GM21529 (cell line): ENCODE results near the gene PRSS21.

Experiments used
- ATAC-seq: cut with Tn5 transposase; IDR thresholded peaks from one replicate; pipeline ENCODE4 v1.9.1; 2021; ENCODE audit not compliant: unreplicated experiment

Gene PRSS21

GRCh38 chr16:2860826-2861567, 44.0 kb downstream of the PRSS21 start:
- no peak for ATAC-seq

- ATAC-seq, result no peak
Observed at GRCh38 chr16:2865651-2866050, 48.6 kb downstream of the PRSS21 start.

DNA sequence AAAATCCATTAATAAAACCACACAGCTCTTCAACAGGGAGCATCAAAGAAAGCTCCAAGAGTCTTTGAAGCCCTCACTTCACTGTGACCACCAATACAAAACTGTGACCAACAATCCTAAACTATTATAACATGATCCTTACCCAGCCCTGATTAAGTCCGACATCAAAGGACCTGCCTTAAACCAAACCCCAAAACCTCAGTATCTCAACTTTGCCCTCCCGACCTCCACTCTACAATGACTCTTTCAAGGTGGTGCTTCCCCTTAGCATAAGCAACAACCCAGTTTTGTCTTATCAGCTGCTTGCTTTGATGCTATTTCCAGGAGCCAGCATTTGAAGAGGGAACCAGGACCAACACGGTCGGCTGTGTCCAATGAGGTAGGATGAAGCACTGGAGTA, 49.4 kb downstream of the PRSS21 start:
- ATAC-seq, result no peak

DNA sequence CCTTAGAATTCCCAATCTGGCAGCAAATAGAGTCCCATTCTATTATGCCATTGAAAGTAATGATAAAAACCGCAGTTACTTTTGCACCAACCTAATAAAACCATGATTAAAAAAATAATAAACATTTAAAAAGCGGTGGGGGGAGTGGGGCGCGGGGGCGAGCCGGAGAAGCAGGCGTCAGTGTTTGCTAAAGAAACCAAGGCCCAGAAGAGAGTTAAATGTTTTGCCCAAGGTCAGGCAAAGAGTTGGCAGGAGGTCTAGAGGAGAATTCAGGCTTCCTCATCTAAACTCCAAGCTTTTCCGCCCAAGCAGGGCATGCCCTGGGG, 50.6 kb downstream of the PRSS21 start:
- ATAC-seq, result no peak

DNA sequence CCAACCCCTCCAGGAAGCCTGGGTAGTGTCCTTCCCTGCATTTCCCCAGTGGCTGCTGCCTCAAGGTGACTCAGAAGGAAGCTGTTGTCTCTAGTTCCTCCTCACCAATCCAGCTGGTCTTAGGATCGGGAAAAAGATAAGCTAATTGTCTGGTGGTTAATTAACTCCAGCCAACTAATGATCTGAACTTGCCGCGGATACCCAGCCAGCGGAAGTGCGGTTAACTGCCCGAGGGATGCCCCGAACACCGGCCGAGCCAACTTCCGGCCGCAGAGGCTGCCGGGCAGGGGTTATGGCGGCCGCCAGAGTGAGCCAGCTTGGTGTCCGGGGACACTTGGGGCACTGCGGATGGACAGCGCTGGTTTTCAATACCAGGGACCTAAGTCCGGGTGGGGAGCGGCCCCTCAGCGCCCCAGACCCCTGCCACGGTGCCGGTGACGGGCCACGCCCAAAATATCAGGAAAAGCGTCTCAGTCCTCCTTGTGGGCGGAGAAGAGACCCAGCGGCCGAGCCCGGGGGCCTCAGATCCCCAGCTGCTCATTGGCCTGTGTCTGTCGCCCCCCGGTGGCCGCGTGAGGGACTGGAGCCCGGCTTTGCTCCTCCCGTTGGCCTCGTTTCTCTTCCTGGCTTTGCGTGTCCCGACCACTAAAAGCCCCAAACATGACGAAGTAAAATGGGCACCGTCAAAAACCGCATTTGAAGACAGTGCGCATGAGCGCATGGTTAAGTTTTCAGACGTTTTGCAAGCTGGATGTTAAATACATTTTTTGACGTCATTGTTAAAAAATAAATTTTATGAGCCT, 51.2 kb downstream of the PRSS21 start:
- ATAC-seq, result peak; percentile 94
